A549 (cell line): Measurements from ENCODE around the gene CHD1L. TPM values are rescaled to one million over a fixed set of nuclear protein-coding genes. Genes with fewer than 3 reads are reported as not detected.

Source experiments
- ATAC-seq, 2 experiments: fragments of 200-7000 bp in 1 of 2; fragments of >200 bp in 1 of 2; cut with Nextera tagmentation in 1 of 2; cut with Tn5 transposase in 1 of 2; 3 replicates each; pipeline versions ENCODE4 v1.8.0 to v1.9.1; 2018 to 2020; ENCODE audit warnings: mild to moderate bottlenecking in 1 of 2, moderate library complexity in 1 of 2
- CTCF ChIA-PET: fragments of 300-600 bp; sonication (Branson Sonifier 250); formaldehyde crosslinking; extraction: SDS; loops from one replicate; lab custom pipeline; 2021; ENCODE audit warnings: antibody characterized with exemption, inconsistent platforms; lab: Yijun Ruan, JAX
- POLR2A ChIA-PET: fragments of 350-600 bp; formaldehyde crosslinking; extraction: SDS; loops from one replicate; lab custom pipeline; 2021; ENCODE audit warnings: antibody characterized with exemption, inconsistent platforms; lab: Yijun Ruan, JAX
- DNase-seq, 2 experiments: peaks; one replicate each; pipeline versions ENCODE4 v3.0.0 to v3.0.0-alpha.2; 2011 to 2016; ENCODE audit warnings: low read depth in 1 of 2, low spot score in 1 of 2
- FAIRE-seq: peaks from 2 replicates; lab custom pipeline; 2011; peaks lifted over from hg19 to GRCh38; lab: Jason Lieb, UNC
- H3K27ac ChIP-seq, 2 experiments: fragments of >200 bp; sonication (Bioruptor Twin); formaldehyde crosslinking; 3 replicates each; pipeline ENCODE4 v1.5.1; 2016 to 2017
- H3K4me1 ChIP-seq: fragments of >200 bp; sonication (Bioruptor Twin); formaldehyde crosslinking; 3 replicates; pipeline ENCODE4 v1.6.1; 2016
- H3K4me2 ChIP-seq: fragments of >200 bp; sonication (Bioruptor Twin); formaldehyde crosslinking; 3 replicates; pipeline ENCODE4 v1.6.1; 2016
- H3K4me3 ChIP-seq: fragments of >200 bp; sonication (Bioruptor Twin); formaldehyde crosslinking; 3 replicates; pipeline ENCODE4 v1.5.1; 2016
- H3K9me3 ChIP-seq: fragments of >200 bp; sonication (Bioruptor Twin); formaldehyde crosslinking; 3 replicates; pipeline ENCODE4 v1.6.1; 2016
- EP300 ChIP-seq, 2 experiments: fragments of >200 bp; sonication (Bioruptor Twin); formaldehyde crosslinking; IDR thresholded peaks; 2 replicates in 1 of 2; 3 replicates in 1 of 2; pipeline ENCODE4 v1.6.1; 2016 to 2017
- ESRRA ChIP-seq: fragments of 150-350 bp; IDR thresholded peaks from 2 replicates; pipeline ENCODE4 v1.6.1; 2014; ENCODE audit warnings: mild to moderate bottlenecking, low read length, borderline replicate concordance
- FOSB ChIP-seq: fragments of 250-450 bp; sonication (Bioruptor Pico); IDR thresholded peaks from 2 replicates; pipeline ENCODE4 v1.5.0; 2020; ENCODE audit warnings: mild to moderate bottlenecking, moderate library complexity
- FOXS1 ChIP-seq: fragments of 250-450 bp; sonication (Bioruptor Pico); IDR thresholded peaks from 2 replicates; pipeline ENCODE4 v1.5.0; 2020; ENCODE audit warnings: mild to moderate bottlenecking, moderate library complexity
- HDAC2 ChIP-seq: fragments of 200-600 bp; sonication (generic); IDR thresholded peaks from 2 replicates; pipeline ENCODE4 v1.6.1; 2016
- HOXA7 ChIP-seq: fragments of 250-450 bp; sonication (Bioruptor Pico); IDR thresholded peaks from 2 replicates; pipeline ENCODE4 v1.5.0; 2020; ENCODE audit warnings: mild to moderate bottlenecking, moderate library complexity
- JUN ChIP-seq, 2 experiments: fragments of >200 bp; sonication (Bioruptor Twin); formaldehyde crosslinking; IDR thresholded peaks; 2 replicates in 1 of 2; 3 replicates in 1 of 2; pipeline ENCODE4 v1.6.1; 2016 to 2017
- MAZ ChIP-seq: fragments of 150-350 bp; IDR thresholded peaks from 2 replicates; pipeline ENCODE4 v1.6.1; 2014; ENCODE audit warnings: antibody characterized with exemption, low read depth, low read length, borderline replicate concordance
- MYC ChIP-seq: IDR thresholded peaks from 2 replicates; pipeline ENCODE4 v1.6.1; 2012; ENCODE audit warnings: mild to moderate bottlenecking, inconsistent platforms, low read length, improper control_type of control experiment, borderline replicate concordance
- NR3C1 ChIP-seq: fragments of >200 bp; sonication (Bioruptor Twin); formaldehyde crosslinking; IDR thresholded peaks from 3 replicates; pipeline ENCODE4 v1.6.1; 2017
- POLR2A ChIP-seq: IDR thresholded peaks from 2 replicates; pipeline ENCODE4 v1.6.1; 2012; ENCODE audit warnings: mild to moderate bottlenecking, low read length
- RAD21 ChIP-seq, 2 experiments: fragments of >200 bp in 1 of 2; sonication (Bioruptor Twin) in 1 of 2; formaldehyde crosslinking in 1 of 2; IDR thresholded peaks in 1 of 2; conservative IDR thresholded peaks in 1 of 2; 2 replicates in 1 of 2; 3 replicates in 1 of 2; pipeline ENCODE4 v1.6.1; 2012 to 2018; ENCODE audit warnings: inconsistent platforms in 1 of 2
- RARB ChIP-seq: fragments of 250-450 bp; sonication (Bioruptor Pico); IDR thresholded peaks from 2 replicates; pipeline ENCODE4 v1.8.0; 2021; ENCODE audit warnings: mild to moderate bottlenecking, moderate library complexity
- SMC3 ChIP-seq: fragments of >200 bp; sonication (Bioruptor Twin); formaldehyde crosslinking; IDR thresholded peaks from 3 replicates; pipeline ENCODE4 v1.6.1; 2018; ENCODE audit warnings: inconsistent platforms
- WGBS: methylation state at CpG from one replicate; pipeline ENCODE4 v1.1.6; 2017; ENCODE audit errors: missing lambda C conversion rate; 5-methylcytosine and 5-hydroxymethylcytosine counted together
- polyA plus RNA-seq, 4 experiments: library from polyadenylated mRNA; depleted of rRNA in 3 of 4; stranded (reverse); fragments of >200 nt; fragmentation: RNase III in 1 of 4; extraction: RNeasy Plus Mini Kit Qiagen cat#74134 plus additional on column Dnase treatment in 1 of 4; gene quantifications; 2 replicates in 3 of 4; 3 replicates in 1 of 4; pipeline ENCODE4 v1.2.3, GENCODE V29; 2011 to 2017
- TF ChIP-seq, protein P1 (sequence below): IDR thresholded peaks from 2 replicates; pipeline ENCODE4 v1.6.1; 2012
- TF ChIP-seq, protein P2 (sequence below): fragments of 200-600 bp; sonication (generic); IDR thresholded peaks from 2 replicates; pipeline ENCODE4 v1.6.1; 2016; ENCODE audit warnings: antibody characterized with exemption, mild to moderate bottlenecking, moderate library complexity
- TF ChIP-seq, protein P3 (sequence below): fragments of >200 bp; sonication (Bioruptor Twin); formaldehyde crosslinking; IDR thresholded peaks from 2 replicates; pipeline ENCODE4 v1.6.1; 2016
- TF ChIP-seq, protein P4 (sequence below): IDR thresholded peaks from 2 replicates; pipeline ENCODE4 v1.6.1; 2012
- TF ChIP-seq, protein P5 (sequence below): fragments of >200 bp; sonication (Bioruptor Twin); formaldehyde crosslinking; IDR thresholded peaks from 3 replicates; pipeline ENCODE4 v1.6.1; 2016

The CHD1L gene
- polyA plus RNA-seq, 2 of the 4 experiments (the other 2 are of a cell fraction) = 37.0 to 61.2 TPM

DNA sequence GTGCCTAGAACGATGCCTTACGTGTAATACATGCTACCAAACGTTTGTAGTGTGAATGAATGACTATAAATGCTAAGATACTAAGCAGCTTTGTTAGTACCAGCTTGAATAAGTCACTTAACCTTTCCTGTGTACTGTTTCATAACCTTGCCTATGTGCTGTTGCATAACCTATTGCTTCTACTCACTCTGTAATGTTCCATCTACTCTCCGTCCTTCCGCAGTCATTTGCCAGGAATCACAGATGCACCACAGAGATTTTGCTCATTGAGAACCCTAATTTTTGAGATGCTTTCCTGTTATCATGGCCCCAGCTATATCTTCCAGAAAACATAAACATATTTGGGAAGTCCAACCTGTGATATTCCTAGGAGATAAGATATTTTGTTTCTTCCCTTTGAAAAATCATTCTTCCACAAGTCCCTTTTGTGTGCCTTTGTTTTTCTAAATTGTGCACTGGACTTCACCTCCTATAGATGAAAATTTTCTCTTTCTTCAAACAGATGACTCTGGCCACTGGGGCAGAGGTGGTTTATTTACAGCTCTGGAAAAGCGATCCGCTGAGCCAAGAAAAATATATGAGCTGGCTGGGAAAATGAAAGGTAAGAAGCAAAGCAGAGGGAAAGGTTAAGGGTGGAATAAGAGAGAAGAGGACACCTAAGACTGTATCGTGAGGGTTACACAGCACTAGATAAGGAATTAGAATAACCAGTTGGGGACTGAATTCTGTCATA lies 44.8 kb downstream of the CHD1L start:
- no peak for ATAC-seq
- Histone ChIP-seq H3K4me1 (no peaks in the 10 kb centered on the region), H3K27ac (no peak overlapping the region), H3K9me3 (no peaks in the 10 kb centered on the region), H3K4me2 (no peak overlapping the region), H3K4me3 (no peak overlapping the region)
- POLR2A ChIA-PET = no interaction called here
- CTCF ChIA-PET = interaction anchor here (0.6 to 3.4 kb wide), 3 partner anchors 14 to 509 kb away, joined by 3 to 18 read pairs (median 3); no protein-coding TSS in a partner anchor
- 89% methylated on average over 8 of the region's 8 CpGs for WGBS
- TF ChIP-seq HDAC2 (no peak), ESRRA (no peak), NR3C1 (no peak), HOXA7 (CRISPR knock-in tag) (no peak), JUN (IDR thresholded peaks at IDR 0.05) (no peak), FOXS1 (no peak)
- TF ChIP-seq, protein P1, sequence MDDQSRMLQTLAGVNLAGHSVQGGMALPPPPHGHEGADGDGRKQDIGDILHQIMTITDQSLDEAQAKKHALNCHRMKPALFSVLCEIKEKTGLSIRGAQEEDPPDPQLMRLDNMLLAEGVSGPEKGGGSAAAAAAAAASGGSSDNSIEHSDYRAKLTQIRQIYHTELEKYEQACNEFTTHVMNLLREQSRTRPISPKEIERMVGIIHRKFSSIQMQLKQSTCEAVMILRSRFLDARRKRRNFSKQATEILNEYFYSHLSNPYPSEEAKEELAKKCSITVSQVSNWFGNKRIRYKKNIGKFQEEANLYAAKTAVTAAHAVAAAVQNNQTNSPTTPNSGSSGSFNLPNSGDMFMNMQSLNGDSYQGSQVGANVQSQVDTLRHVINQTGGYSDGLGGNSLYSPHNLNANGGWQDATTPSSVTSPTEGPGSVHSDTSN = no peak
- TF ChIP-seq, protein P2, sequence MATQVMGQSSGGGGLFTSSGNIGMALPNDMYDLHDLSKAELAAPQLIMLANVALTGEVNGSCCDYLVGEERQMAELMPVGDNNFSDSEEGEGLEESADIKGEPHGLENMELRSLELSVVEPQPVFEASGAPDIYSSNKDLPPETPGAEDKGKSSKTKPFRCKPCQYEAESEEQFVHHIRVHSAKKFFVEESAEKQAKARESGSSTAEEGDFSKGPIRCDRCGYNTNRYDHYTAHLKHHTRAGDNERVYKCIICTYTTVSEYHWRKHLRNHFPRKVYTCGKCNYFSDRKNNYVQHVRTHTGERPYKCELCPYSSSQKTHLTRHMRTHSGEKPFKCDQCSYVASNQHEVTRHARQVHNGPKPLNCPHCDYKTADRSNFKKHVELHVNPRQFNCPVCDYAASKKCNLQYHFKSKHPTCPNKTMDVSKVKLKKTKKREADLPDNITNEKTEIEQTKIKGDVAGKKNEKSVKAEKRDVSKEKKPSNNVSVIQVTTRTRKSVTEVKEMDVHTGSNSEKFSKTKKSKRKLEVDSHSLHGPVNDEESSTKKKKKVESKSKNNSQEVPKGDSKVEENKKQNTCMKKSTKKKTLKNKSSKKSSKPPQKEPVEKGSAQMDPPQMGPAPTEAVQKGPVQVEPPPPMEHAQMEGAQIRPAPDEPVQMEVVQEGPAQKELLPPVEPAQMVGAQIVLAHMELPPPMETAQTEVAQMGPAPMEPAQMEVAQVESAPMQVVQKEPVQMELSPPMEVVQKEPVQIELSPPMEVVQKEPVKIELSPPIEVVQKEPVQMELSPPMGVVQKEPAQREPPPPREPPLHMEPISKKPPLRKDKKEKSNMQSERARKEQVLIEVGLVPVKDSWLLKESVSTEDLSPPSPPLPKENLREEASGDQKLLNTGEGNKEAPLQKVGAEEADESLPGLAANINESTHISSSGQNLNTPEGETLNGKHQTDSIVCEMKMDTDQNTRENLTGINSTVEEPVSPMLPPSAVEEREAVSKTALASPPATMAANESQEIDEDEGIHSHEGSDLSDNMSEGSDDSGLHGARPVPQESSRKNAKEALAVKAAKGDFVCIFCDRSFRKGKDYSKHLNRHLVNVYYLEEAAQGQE = no peak
- TF ChIP-seq, protein P3, sequence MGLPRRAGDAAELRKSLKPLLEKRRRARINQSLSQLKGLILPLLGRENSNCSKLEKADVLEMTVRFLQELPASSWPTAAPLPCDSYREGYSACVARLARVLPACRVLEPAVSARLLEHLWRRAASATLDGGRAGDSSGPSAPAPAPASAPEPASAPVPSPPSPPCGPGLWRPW = no peak
- no peak for DNase-seq
- FAIRE-seq = no peak

DNA sequence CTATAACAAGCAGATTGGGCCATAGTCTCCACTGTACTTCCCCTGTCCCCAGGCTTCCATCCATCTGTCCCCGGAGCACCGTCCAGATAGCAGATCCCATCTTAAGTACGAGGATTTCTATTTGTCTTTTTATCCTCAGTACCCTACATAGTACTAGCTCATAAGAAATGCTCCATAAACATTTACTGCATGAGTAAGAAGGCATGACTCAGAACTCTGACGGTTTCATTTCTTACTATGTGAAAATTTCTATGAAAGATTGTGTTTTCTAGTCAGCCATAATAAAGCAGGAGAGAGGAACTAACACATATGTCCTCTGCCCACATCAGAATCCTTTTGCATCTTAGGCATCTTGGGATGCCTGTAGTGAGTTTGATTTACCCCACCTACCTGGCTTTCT lies 49.5 kb downstream of the CHD1L start:
- WGBS = 71% methylated on average over 4 of the region's 4 CpGs
- H3K27ac ChIP-seq = no peak overlapping the region
- H3K9me3 ChIP-seq = peaks cover 6% of the 10 kb centered on the region
- ATAC-seq = peak; percentile 39 to 46; a peak in 2 of 6 replicates
- no peak for DNase-seq
- ChIA-PET POLR2A (no interaction called here), CTCF (interaction anchor here (1.1 to 1.8 kb wide), 2 partner anchors 18 to 49 kb away, joined by 4 to 7 read pairs; partner anchors contain the start of gene CHD1L)
- H3K4me3 ChIP-seq = no peak overlapping the region
- TF ChIP-seq FOSB (CRISPR knock-in tag) = no peak
- no peaks in the 10 kb centered on the region for H3K4me1 ChIP-seq
- no peak for FAIRE-seq
- H3K4me2 ChIP-seq = no peak overlapping the region

DNA sequence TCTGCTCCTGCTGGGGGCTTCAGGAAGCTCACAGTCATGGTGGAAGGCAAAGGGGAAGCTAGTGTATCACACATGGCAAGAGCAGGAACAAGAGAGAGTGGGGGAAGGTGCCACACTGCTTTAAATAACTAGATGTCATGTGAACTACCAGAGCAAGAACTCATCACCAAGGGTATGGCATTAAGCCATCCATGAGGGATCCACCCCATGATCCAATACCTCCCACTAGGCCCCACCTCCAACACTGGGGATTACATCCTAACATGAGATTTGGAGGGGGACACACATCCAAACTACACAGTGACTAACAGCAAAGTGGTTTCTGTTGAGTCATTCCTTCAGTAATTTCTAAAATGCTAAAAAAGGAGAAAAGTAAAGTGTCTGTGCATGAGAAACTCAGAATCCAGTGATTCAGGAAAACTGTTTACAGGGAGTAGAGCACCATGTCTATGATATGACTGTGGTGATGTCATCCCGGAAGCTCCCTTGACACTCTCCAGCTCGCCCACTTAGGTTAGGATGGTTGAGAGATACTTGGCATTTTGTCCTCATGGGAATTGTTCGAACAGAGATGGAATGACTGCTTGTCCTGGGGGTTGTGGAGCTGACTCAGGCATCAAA lies 50.3 kb downstream of the CHD1L start:
- DNase-seq = peak in 1 of 2 experiments; percentile 9
- peak; percentile 51 to 64; a peak in 5 of 6 replicates for ATAC-seq
- TF ChIP-seq RARB (CRISPR knock-in tag) (no peak), SMC3 (no peak), RAD21 (conservative IDR thresholded peaks at IDR 0.05 in 1 of 2, IDR thresholded peaks at IDR 0.05 in 1 of 2) (no peak), MYC (no peak), POLR2A (no peak), EP300 (IDR thresholded peaks at IDR 0.05) (no peak), JUN (IDR thresholded peaks at IDR 0.05) (no peak), MAZ (no peak)
- TF ChIP-seq, protein P4, sequence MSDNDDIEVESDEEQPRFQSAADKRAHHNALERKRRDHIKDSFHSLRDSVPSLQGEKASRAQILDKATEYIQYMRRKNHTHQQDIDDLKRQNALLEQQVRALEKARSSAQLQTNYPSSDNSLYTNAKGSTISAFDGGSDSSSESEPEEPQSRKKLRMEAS = no peak
- TF ChIP-seq, protein P5, sequence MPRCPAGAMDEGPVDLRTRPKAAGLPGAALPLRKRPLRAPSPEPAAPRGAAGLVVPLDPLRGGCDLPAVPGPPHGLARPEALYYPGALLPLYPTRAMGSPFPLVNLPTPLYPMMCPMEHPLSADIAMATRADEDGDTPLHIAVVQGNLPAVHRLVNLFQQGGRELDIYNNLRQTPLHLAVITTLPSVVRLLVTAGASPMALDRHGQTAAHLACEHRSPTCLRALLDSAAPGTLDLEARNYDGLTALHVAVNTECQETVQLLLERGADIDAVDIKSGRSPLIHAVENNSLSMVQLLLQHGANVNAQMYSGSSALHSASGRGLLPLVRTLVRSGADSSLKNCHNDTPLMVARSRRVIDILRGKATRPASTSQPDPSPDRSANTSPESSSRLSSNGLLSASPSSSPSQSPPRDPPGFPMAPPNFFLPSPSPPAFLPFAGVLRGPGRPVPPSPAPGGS = no peak
- TF ChIP-seq, protein P2 = no peak
- Histone ChIP-seq H3K9me3 (peaks cover 13% of the 10 kb centered on the region), H3K4me3 (no peak overlapping the region), H3K27ac (no peak overlapping the region), H3K4me2 (no peak overlapping the region), H3K4me1 (no peaks in the 10 kb centered on the region)
- FAIRE-seq = no peak
- WGBS = 53% methylated on average over 3 of the region's 3 CpGs
- CTCF ChIA-PET = interaction anchor here (0.8 to 1.8 kb wide), 2 partner anchors 50 to 96 kb away, joined by 4 to 7 read pairs; partner anchors contain the start of gene CHD1L
- POLR2A ChIA-PET = no interaction called here
